ENCODE results near the gene RGS12. TPM values are rescaled to one million over a fixed set of nuclear protein-coding genes. Genes with fewer than 3 reads are reported as not detected.

Gene RGS12
- total RNA-seq, 3 donors from 2014 or later, result 16.4 to 28.9 (median 16.8) TPM

GRCh38 chr4:3308691-3309090 is 15.9 kb downstream of the RGS12 start:
- H3K4me1 ChIP-seq (ENCODE audit: low read depth), result peaks cover 13% of the 10 kb centered on the region
- no peaks in the 10 kb centered on the region for H3K36me3 ChIP-seq (ENCODE audit: low read depth)
- ATAC-seq (peak; percentile 6), DNase-seq (peak in 1 of 3 donors; percentile 50)
- H3K9me3 ChIP-seq, result no peaks in the 10 kb centered on the region
- TF ChIP-seq CTCF (IDR thresholded peaks at IDR 0.05), result no peak
- intact Hi-C loops (cut with DNase I, micrococcal nuclease), result no loop called here
- H3K4me3 ChIP-seq, result no peak overlapping the region

- H3K9me3 ChIP-seq, result no peaks in the 10 kb centered on the region
- TF ChIP-seq CTCF (IDR thresholded peaks at IDR 0.05), result no peak
- ATAC-seq (no peak), DNase-seq (no peak)
- no peak overlapping the region for H3K4me3 ChIP-seq
- H3K4me1 ChIP-seq (ENCODE audit: low read depth), result peaks cover 13% of the 10 kb centered on the region
- intact Hi-C loops (cut with DNase I, micrococcal nuclease), result no loop called here
- H3K36me3 ChIP-seq (ENCODE audit: low read depth), result no peaks in the 10 kb centered on the region
Measured at GRCh38 chr4:3310301-3311094, 17.7 kb downstream of the RGS12 start.

- TF ChIP-seq CTCF (IDR thresholded peaks at IDR 0.05), result no peak
- intact Hi-C loops (cut with DNase I, micrococcal nuclease), result no loop called here
- Histone ChIP-seq H3K9me3 (no peaks in the 10 kb centered on the region), H3K36me3 (ENCODE audit: low read depth) (no peaks in the 10 kb centered on the region), H3K4me1 (ENCODE audit: low read depth) (peaks cover 13% of the 10 kb centered on the region), H3K4me3 (no peak overlapping the region)
- ATAC-seq (no peak), DNase-seq (no peak)
Measured at GRCh38 chr4:3311095-3311372, 18.2 kb downstream of the RGS12 start.

GRCh38 chr4:3311489-3312171 is 18.8 kb downstream of the RGS12 start:
- H3K9me3 ChIP-seq, result no peaks in the 10 kb centered on the region
- intact Hi-C loops (cut with DNase I, micrococcal nuclease), result no loop called here
- no peaks in the 10 kb centered on the region for H3K36me3 ChIP-seq (ENCODE audit: low read depth)
- no peak for TF ChIP-seq CTCF (IDR thresholded peaks at IDR 0.05)
- H3K4me1 ChIP-seq (ENCODE audit: low read depth), result peaks cover 13% of the 10 kb centered on the region
- H3K4me3 ChIP-seq, result no peak overlapping the region
- DNase-seq, result peak in 2 of 3 donors; percentile 37 to 48
- ATAC-seq, result peak; percentile 94

GRCh38 chr4:3312362-3312761 is 19.5 kb downstream of the RGS12 start:
- intact Hi-C loops (cut with DNase I, micrococcal nuclease), result no loop called here
- peaks cover 13% of the 10 kb centered on the region for H3K4me1 ChIP-seq (ENCODE audit: low read depth)
- ATAC-seq (no peak), DNase-seq (no peak)
- no peaks in the 10 kb centered on the region for H3K36me3 ChIP-seq (ENCODE audit: low read depth)
- H3K4me3 ChIP-seq, result no peak overlapping the region
- H3K9me3 ChIP-seq, result no peaks in the 10 kb centered on the region
- no peak for TF ChIP-seq CTCF (IDR thresholded peaks at IDR 0.05)

All from mucosa of descending colon (tissue), 3 donors.